H1 (cell line): ENCODE results near the gene HEATR1. TPM values are rescaled to one million over a fixed set of nuclear protein-coding genes. Genes with fewer than 3 reads are reported as not detected.

Experiments
- GTF2F1 ChIP-seq: IDR thresholded peaks from 2 replicates; pipeline ENCODE4 v1.6.1; 2012; ENCODE audit warnings: low read depth, low read length, improper control_type of control experiment, borderline replicate concordance
- RXRA ChIP-seq: IDR thresholded peaks from 2 replicates; pipeline ENCODE4 v1.6.1; 2011; ENCODE audit warnings: low read depth, mild to moderate bottlenecking, low read length, moderate library complexity; ENCODE audit not compliant: insufficient read depth
- TBP ChIP-seq: IDR thresholded peaks from 2 replicates; pipeline ENCODE4 v1.6.1; 2011; ENCODE audit warnings: low read depth, low read length, improper control_type of control experiment
- TEAD4 ChIP-seq: IDR thresholded peaks from 2 replicates; pipeline ENCODE4 v1.6.1; 2012; ENCODE audit warnings: low read depth, low read length, inconsistent platforms, mixed read lengths
- polyA plus RNA-seq, 7 experiments: library from polyadenylated mRNA; depleted of rRNA in 3 of 7; stranded (reverse) in 5 of 7; unstranded in 2 of 7; fragments of >200 nt in 5 of 7; fragments of 200-250 nt in 2 of 7; gene quantifications; 1 replicate in 5 of 7; 2 replicates in 1 of 7; 4 replicates in 1 of 7; pipeline versions ENCODE4 v1.2.1 to v1.2.3, GENCODE V29; 2011 to 2013; ENCODE audit warnings: missing spikeins in 2 of 7, mixed read lengths in 2 of 7
- total RNA-seq: library from RNA; stranded (reverse); fragmentation: NEBNext Ultra II Directional; extraction: Animal tissue kit (Norgen Biotek cat#: 25700); gene quantifications from 2 replicates; pipeline ENCODE4 v1.2.1, GENCODE V29; 2021

Gene HEATR1
- total and polyA plus RNA-seq, 2 of the 8 experiments (the other 6 are each of a cell fraction or from before 2014, with no cell fraction given), result 13.0 to 95.8 TPM

DNA sequence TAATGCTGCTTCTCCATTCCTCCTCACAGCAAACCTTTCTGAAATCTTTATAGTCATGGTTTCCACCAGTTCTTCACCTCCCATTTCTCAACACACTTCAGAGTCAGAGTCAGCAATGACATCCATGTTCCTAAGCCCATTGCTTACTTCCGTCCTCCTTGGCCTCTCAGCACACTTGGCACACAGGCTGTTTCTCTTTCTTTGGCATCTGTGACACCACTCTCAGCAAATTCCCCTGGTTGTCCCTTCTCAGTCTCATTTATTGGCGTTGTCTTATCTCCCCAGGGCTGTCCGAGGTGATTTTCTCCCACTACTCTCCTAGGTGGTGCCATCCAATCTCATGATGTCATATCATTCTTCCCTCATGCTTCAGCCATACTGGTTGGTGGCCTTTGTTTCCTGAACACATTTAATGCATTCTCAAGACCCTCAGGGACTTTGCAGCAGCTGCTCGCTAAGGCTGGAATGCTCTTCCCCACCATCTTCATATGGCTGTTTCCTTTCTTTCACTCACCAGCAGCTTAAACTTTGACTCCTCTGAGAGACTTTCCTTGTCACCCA is 83.8 kb downstream of the HEATR1 start (continued):
- TF ChIP-seq RXRA (no peak), TEAD4 (no peak), GTF2F1 (no peak), TBP (no peak)
